Effector memory CD4-positive, alpha-beta T cell (primary cell): ENCODE results near the gene CFAP119.

ENCODE experiments used
- DNase-seq, 3 donors: peaks; one replicate each; pipeline ENCODE4 v3.0.0-alpha.2; 2020
- H3K27ac ChIP-seq: 2 replicates; pipeline ENCODE4 v1.7.0; 2013; ENCODE audit warnings: mild to moderate bottlenecking, low read length, moderate library complexity; ENCODE audit not compliant: insufficient read depth, poor library complexity, severe bottlenecking
- H3K27me3 ChIP-seq: replicated peaks from 2 replicates; pipeline ENCODE4 v1.7.0; 2013; ENCODE audit warnings: mild to moderate bottlenecking, low read length; ENCODE audit not compliant: insufficient read depth, control insufficient read depth, poor library complexity, severe bottlenecking
- H3K36me3 ChIP-seq: 2 replicates; pipeline ENCODE4 v1.7.0; 2013; ENCODE audit warnings: mild to moderate bottlenecking, low read length, moderate library complexity; ENCODE audit not compliant: control insufficient read depth, insufficient read depth
- H3K4me1 ChIP-seq: 2 replicates; pipeline ENCODE4 v1.7.0; 2013; ENCODE audit warnings: low read length, mild to moderate bottlenecking; ENCODE audit not compliant: control insufficient read depth, insufficient read depth, poor library complexity, severe bottlenecking
- H3K4me3 ChIP-seq: 2 replicates; pipeline ENCODE4 v1.7.0; 2013; ENCODE audit warnings: low read length, low read depth, mild to moderate bottlenecking; ENCODE audit not compliant: insufficient read depth, poor library complexity, severe bottlenecking
- H3K9me3 ChIP-seq: 2 replicates; pipeline ENCODE4 v1.7.0; 2013; ENCODE audit warnings: mild to moderate bottlenecking, low read length, moderate library complexity; ENCODE audit not compliant: control insufficient read depth

Gene CFAP119

GRCh38 chr16:30793508-30794069, 31.7 kb upstream of the CFAP119 start:
- no peaks in the 10 kb centered on the region for H3K36me3 ChIP-seq
- no peak overlapping the region for H3K27ac ChIP-seq
- no peaks in the 10 kb centered on the region for H3K4me1 ChIP-seq
- DNase-seq: no peak
- H3K4me3 ChIP-seq: no peak overlapping the region
- H3K9me3 ChIP-seq: no peaks in the 10 kb centered on the region
- H3K27me3 ChIP-seq: no peaks in the 10 kb centered on the region

GRCh38 chr16:30787613-30788378, 25.9 kb upstream of the CFAP119 start:
- H3K4me1 ChIP-seq: peaks cover 13% of the 10 kb centered on the region
- H3K4me3 ChIP-seq: peak overlapping the region; percentile 62
- H3K27me3 ChIP-seq: peaks cover 7% of the 10 kb centered on the region
- no peaks in the 10 kb centered on the region for H3K9me3 ChIP-seq
- no peak overlapping the region for H3K27ac ChIP-seq
- DNase-seq: no peak
- no peaks in the 10 kb centered on the region for H3K36me3 ChIP-seq

- H3K4me1 ChIP-seq: peaks cover 13% of the 10 kb centered on the region
- DNase-seq: no peak
These were observed 25.2 kb upstream of the CFAP119 start, which contains the start of gene ZNF629 for GRCh38 chr16:30786936-30787612. Gene ZNF629 (minus strand): TSS chr16:30787205. CDS start chr16:30784482, 2,723 bp downstream.

GRCh38 chr16:30786115-30786935, 24.5 kb upstream of the CFAP119 start:
- Histone ChIP-seq H3K36me3 (no peaks in the 10 kb centered on the region), H3K27me3 (peaks cover 7% of the 10 kb centered on the region), H3K4me3 (peak overlapping the region; percentile 62), H3K4me1 (peaks cover 13% of the 10 kb centered on the region), H3K27ac (no peak overlapping the region), H3K9me3 (no peaks in the 10 kb centered on the region)
- no peak for DNase-seq

More at GRCh38 chr16:30786936-30787612, 25.2 kb upstream of the CFAP119 start, which contains the start of gene ZNF629:
- Histone ChIP-seq H3K9me3 (no peaks in the 10 kb centered on the region), H3K27ac (no peak within 1 kb of the TSS), H3K27me3 (peaks cover 7% of the 10 kb centered on the region), H3K4me3 (peak within 1 kb of the TSS; percentile 62), H3K36me3 (no peaks in the 10 kb centered on the region)

- no peaks in the 10 kb centered on the region for H3K36me3 ChIP-seq
- H3K27ac ChIP-seq: no peak overlapping the region
- H3K4me3 ChIP-seq: no peak overlapping the region
- no peak for DNase-seq
- no peaks in the 10 kb centered on the region for H3K9me3 ChIP-seq
- H3K27me3 ChIP-seq: peaks cover 7% of the 10 kb centered on the region
- H3K4me1 ChIP-seq: peaks cover 13% of the 10 kb centered on the region
These were observed 23.6 kb upstream of the CFAP119 start for GRCh38 chr16:30785126-30786106.

- no peaks in the 10 kb centered on the region for H3K9me3 ChIP-seq
- no peak for DNase-seq
- H3K36me3 ChIP-seq: no peaks in the 10 kb centered on the region
- H3K4me1 ChIP-seq: peaks cover 13% of the 10 kb centered on the region
- H3K27ac ChIP-seq: no peak overlapping the region
- no peak overlapping the region for H3K4me3 ChIP-seq
- H3K27me3 ChIP-seq: peaks cover 7% of the 10 kb centered on the region
These were observed 22.4 kb upstream of the CFAP119 start for GRCh38 chr16:30784215-30784614.

- Histone ChIP-seq H3K27ac (no peak overlapping the region), H3K4me1 (peaks cover 13% of the 10 kb centered on the region), H3K36me3 (no peaks in the 10 kb centered on the region), H3K9me3 (no peaks in the 10 kb centered on the region), H3K27me3 (peaks cover 7% of the 10 kb centered on the region), H3K4me3 (no peak overlapping the region)
- no peak for DNase-seq
These were observed 21.6 kb upstream of the CFAP119 start for GRCh38 chr16:30783280-30784109.

GRCh38 chr16:30782486-30783279, 20.8 kb upstream of the CFAP119 start:
- Histone ChIP-seq H3K27me3 (peaks cover 7% of the 10 kb centered on the region), H3K4me3 (no peak overlapping the region), H3K9me3 (no peaks in the 10 kb centered on the region), H3K36me3 (no peaks in the 10 kb centered on the region), H3K4me1 (peaks cover 13% of the 10 kb centered on the region), H3K27ac (no peak overlapping the region)
- no peak for DNase-seq
